Psoas muscle (tissue), 8 donors: ENCODE measurements around the gene VSIG10L2. TPM values are rescaled to one million over a fixed set of nuclear protein-coding genes. Genes with fewer than 3 reads are reported as not detected.

Experiments used
- ATAC-seq, 4 donors: fragments of 200-7000 bp; cut with Tn5 transposase; one replicate each; pipeline ENCODE4 v1.9.1; 2020; ENCODE audit warnings: moderate library complexity in 3 of 4, mild to moderate bottlenecking in 2 of 4
- DNase-seq, 2 donors: peaks; one replicate each; pipeline ENCODE4 v3.0.0-alpha.2; 2020
- H3K27ac ChIP-seq: fragments of 200-600 bp; one replicate; pipeline ENCODE4 v1.8.0; 2022
- H3K27me3 ChIP-seq, 3 donors: fragments of 200-600 bp in 1 of 3; one replicate each; pipeline versions ENCODE4 v1.6.1 to v1.8.0; 2013 to 2022; ENCODE audit warnings: low read length in 2 of 3, mild to moderate bottlenecking in 2 of 3, moderate library complexity in 1 of 3; ENCODE audit not compliant: insufficient read depth in 3 of 3
- H3K36me3 ChIP-seq, 2 donors: fragments of 200-600 bp in 1 of 2; one replicate each; pipeline versions ENCODE4 v1.6.1 to v1.8.0; 2013 to 2022; ENCODE audit warnings: low read depth in 1 of 2, mild to moderate bottlenecking in 1 of 2, moderate library complexity in 1 of 2; ENCODE audit not compliant: insufficient read depth in 1 of 2
- H3K4me1 ChIP-seq: fragments of 200-600 bp; one replicate; pipeline ENCODE4 v1.8.0; 2022
- H3K4me3 ChIP-seq: fragments of 200-600 bp; one replicate; pipeline ENCODE4 v1.8.0; 2022; ENCODE audit warnings: mild to moderate bottlenecking
- H3K9me3 ChIP-seq: fragments of 200-600 bp; one replicate; pipeline ENCODE4 v1.8.0; 2022
- WGBS, 3 donors: extraction: QIAGEN DNeasy Blood & Tissue Kit; methylation state at CpG; one replicate each; pipeline versions ENCODE4 v1.1.6 to v1.1.7; 2013; 5-methylcytosine and 5-hydroxymethylcytosine counted together
- intact Hi-C, 2 donors: fragments of 100-400 bp; cut with DNase I; formaldehyde crosslinking; loops; one replicate each; pipeline versions ENCODE4 v1.11.0 to v1.14.2; 2022
- polyA plus RNA-seq, 3 donors: library from polyadenylated mRNA; stranded (reverse); fragments of 200-250 nt; gene quantifications; one replicate each; pipeline ENCODE4 v1.2.3, GENCODE V29; 2013
- total RNA-seq, 4 donors: library from RNA; stranded (reverse); fragmentation: NEBNext Ultra II Directional in 2 of 4; extraction: Animal tissue kit (Norgen Biotek cat#: 25700) in 2 of 4; gene quantifications; one replicate each; pipeline versions ENCODE4 v1.2.1 to v1.2.4, GENCODE V29; 2021 to 2023
- TF ChIP-seq, protein P1 (sequence below): fragments of 200-600 bp; IDR thresholded peaks from one replicate; pipeline ENCODE4 v1.8.0; 2022; ENCODE audit warnings: antibody characterized with exemption
- donor health status: healthy with polysubstance abuse.
- donor health status: DM: no; HTN: no; CAD: no; lungs with moderate emphysema.
- donor health status: Bipolar disorder and iron deficiency.
- donor health status: healthy.
- donor health status: DM: yes; HTN: yes; CAD: no.
- donor health status: DM: no; HTN: no; CAD: no.
- donor health status: DM: no; HTN: no; CAD: no.
- donor health status: DM: yes; HTN: yes; CAD: no.

VSIG10L2 gene
- total and polyA plus RNA-seq, 7 donors: 0.21 TPM; not detected in 6

DNA sequence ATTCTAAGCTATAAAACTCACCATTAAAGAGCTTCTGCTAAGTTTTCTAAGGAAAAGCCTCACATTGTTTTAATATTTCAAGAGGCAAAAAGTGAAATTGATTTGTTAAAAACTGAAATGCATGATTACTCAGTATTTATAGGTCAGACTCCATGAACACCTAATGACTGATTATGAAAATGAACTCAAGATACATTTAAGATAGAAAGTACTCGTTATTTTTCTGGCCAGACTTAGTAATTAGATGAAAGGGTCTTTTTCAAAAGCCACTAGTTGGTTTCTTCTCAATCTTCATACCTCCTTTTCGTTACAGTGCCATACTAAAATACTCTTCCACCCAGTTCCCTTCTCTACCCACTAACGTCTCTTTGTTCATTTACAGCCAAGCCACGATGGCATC is 56.3 kb downstream of the VSIG10L2 start:
- DNase-seq: no peak
- no peak overlapping the region for H3K4me3 ChIP-seq
- H3K27ac ChIP-seq: no peak overlapping the region
- TF ChIP-seq, protein P1, sequence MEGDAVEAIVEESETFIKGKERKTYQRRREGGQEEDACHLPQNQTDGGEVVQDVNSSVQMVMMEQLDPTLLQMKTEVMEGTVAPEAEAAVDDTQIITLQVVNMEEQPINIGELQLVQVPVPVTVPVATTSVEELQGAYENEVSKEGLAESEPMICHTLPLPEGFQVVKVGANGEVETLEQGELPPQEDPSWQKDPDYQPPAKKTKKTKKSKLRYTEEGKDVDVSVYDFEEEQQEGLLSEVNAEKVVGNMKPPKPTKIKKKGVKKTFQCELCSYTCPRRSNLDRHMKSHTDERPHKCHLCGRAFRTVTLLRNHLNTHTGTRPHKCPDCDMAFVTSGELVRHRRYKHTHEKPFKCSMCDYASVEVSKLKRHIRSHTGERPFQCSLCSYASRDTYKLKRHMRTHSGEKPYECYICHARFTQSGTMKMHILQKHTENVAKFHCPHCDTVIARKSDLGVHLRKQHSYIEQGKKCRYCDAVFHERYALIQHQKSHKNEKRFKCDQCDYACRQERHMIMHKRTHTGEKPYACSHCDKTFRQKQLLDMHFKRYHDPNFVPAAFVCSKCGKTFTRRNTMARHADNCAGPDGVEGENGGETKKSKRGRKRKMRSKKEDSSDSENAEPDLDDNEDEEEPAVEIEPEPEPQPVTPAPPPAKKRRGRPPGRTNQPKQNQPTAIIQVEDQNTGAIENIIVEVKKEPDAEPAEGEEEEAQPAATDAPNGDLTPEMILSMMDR: no peak
- no peak for ATAC-seq
- H3K36me3 ChIP-seq: peaks cover 0 to 3% of the 10 kb centered on the region in 2 donors
- H3K27me3 ChIP-seq: no peaks in the 10 kb centered on the region
- no peaks in the 10 kb centered on the region for H3K4me1 ChIP-seq
- intact Hi-C loops: no loop called here
- no peaks in the 10 kb centered on the region for H3K9me3 ChIP-seq
- WGBS, 3 donors: 86 to 92% (median 90%) methylated on average over 4 of the region's 4 CpGs

Other genes with a start within 250 kb of the VSIG10L2 start
- gene PATE1, start 199.8 kb upstream of the VSIG10L2 start, total RNA-seq: not detected
- not detected for gene PATE1, start 199.8 kb upstream of the VSIG10L2 start, polyA plus RNA-seq
- under 1 TPM in 1 of 4 donors, not detected in 3; 0.17 TPM for gene PATE2, start 167.2 kb upstream of the VSIG10L2 start, total RNA-seq
- gene PATE2, start 167.2 kb upstream of the VSIG10L2 start, polyA plus RNA-seq: not detected
- gene PATE3, start 157.9 kb upstream of the VSIG10L2 start, total RNA-seq: not detected
- gene PATE3, start 157.9 kb upstream of the VSIG10L2 start, polyA plus RNA-seq: not detected
- gene PATE4, start 112.7 kb upstream of the VSIG10L2 start, total RNA-seq: not detected
- gene PATE4, start 112.7 kb upstream of the VSIG10L2 start, polyA plus RNA-seq: not detected
- gene HYLS1, start 58.4 kb upstream of the VSIG10L2 start, total RNA-seq: 1 to 10 TPM; 1.8 to 4.0 (median 3.1) TPM
- 1 to 10 TPM; 1.9 to 7.2 (median 3.8) TPM for gene HYLS1, start 58.4 kb upstream of the VSIG10L2 start, polyA plus RNA-seq
- gene PUS3, start 42.8 kb upstream of the VSIG10L2 start, total RNA-seq: 10 to 100 TPM in 3 of 4 donors, 1 to 10 TPM in 1; 9.0 to 17.5 (median 16.5) TPM
- 10 to 100 TPM; 15.0 to 17.5 (median 16.1) TPM for gene PUS3, start 42.8 kb upstream of the VSIG10L2 start, polyA plus RNA-seq
- gene DDX25, start 41.5 kb upstream of the VSIG10L2 start, total RNA-seq: not detected
- gene DDX25, start 41.5 kb upstream of the VSIG10L2 start, polyA plus RNA-seq: under 1 TPM in 1 of 3 donors, not detected in 2; 0.01 TPM
- 1 to 10 TPM; 1.3 to 5.6 (median 1.5) TPM for gene CDON, start 116.8 kb downstream of the VSIG10L2 start, total RNA-seq
- 1 to 10 TPM in 1 of 3 donors, under 1 TPM in 2; 0.63 to 1.0 (median 0.79) TPM for gene CDON, start 116.8 kb downstream of the VSIG10L2 start, polyA plus RNA-seq